Panc1 (cell line): ENCODE results near the gene EHBP1L1. TPM values are rescaled to one million over a fixed set of nuclear protein-coding genes. Genes with fewer than 3 reads are reported as not detected.

Experiments
- ATAC-seq: fragments of 200-7000 bp; cut with Tn5 transposase; 2 replicates; pipeline ENCODE4 v1.9.1; 2020; ENCODE audit warnings: mild to moderate bottlenecking, moderate library complexity
- BruUV-seq: library from RNA; stranded (reverse); fragments of 400-500 nt; replicated peaks from 2 replicates; lab custom pipeline; 2021; lab: Mats Ljungman, UMichigan
- CTCF ChIA-PET: fragments of 300-600 bp; sonication (Branson Sonifier 250); formaldehyde crosslinking; loops from one replicate; lab custom pipeline; 2022; ENCODE audit warnings: antibody characterized with exemption; lab: Charles Lee
- POLR2A ChIA-PET: fragments of 300-600 bp; sonication (Branson Sonifier 250); formaldehyde crosslinking; loops from one replicate; lab custom pipeline; 2022; ENCODE audit warnings: antibody characterized with exemption; lab: Charles Lee
- DNase-seq: peaks from one replicate; pipeline ENCODE4 v3.0.0-alpha.2; 2010; ENCODE audit warnings: low read depth, low spot score
- H3K27ac ChIP-seq: 2 replicates; pipeline ENCODE4 v1.5.1; 2011; ENCODE audit warnings: mild to moderate bottlenecking, low read length, inconsistent platforms
- H3K27me3 ChIP-seq: fragments of 200-500 bp; sonication (Bioruptor generic); 2 replicates; pipeline ENCODE4 v1.6.0; 2014; ENCODE audit warnings: low read length, inconsistent platforms; ENCODE audit not compliant: control insufficient read depth, insufficient read depth
- H3K36me3 ChIP-seq: fragments of 200-500 bp; sonication (Bioruptor generic); 2 replicates; pipeline ENCODE4 v1.5.1; 2014; ENCODE audit warnings: inconsistent platforms, mild to moderate bottlenecking, low read length, moderate library complexity; ENCODE audit not compliant: control insufficient read depth, insufficient read depth
- H3K4me1 ChIP-seq: 2 replicates; pipeline ENCODE4 v1.5.1; 2011; ENCODE audit warnings: inconsistent platforms, mild to moderate bottlenecking, low read length, moderate library complexity; ENCODE audit not compliant: control insufficient read depth, insufficient read depth
- H3K4me3 ChIP-seq, 2 experiments: 2 replicates each; pipeline ENCODE4 v1.5.1; 2011 to 2012; ENCODE audit warnings: low read depth in 2 of 2, low read length in 2 of 2, mild to moderate bottlenecking in 2 of 2, inconsistent platforms in 1 of 2, moderate library complexity in 1 of 2
- H3K9me3 ChIP-seq: fragments of 200-500 bp; sonication (Bioruptor generic); 2 replicates; pipeline ENCODE4 v1.5.1; 2014; ENCODE audit warnings: low read depth, mild to moderate bottlenecking, inconsistent platforms, low read length, moderate library complexity; ENCODE audit not compliant: control insufficient read depth, insufficient read depth
- CTCF ChIP-seq: fragments of 450-650 bp; IDR thresholded peaks from 2 replicates; pipeline ENCODE4 v1.5.1; 2017; ENCODE audit warnings: mild to moderate bottlenecking
- POLR2AphosphoS5 ChIP-seq: IDR thresholded peaks from 2 replicates; pipeline ENCODE4 v1.6.1; 2012; ENCODE audit warnings: mild to moderate bottlenecking, low read depth, low read length, moderate library complexity
- REST ChIP-seq, 2 experiments: IDR thresholded peaks; 2 replicates each; pipeline ENCODE4 v1.6.1; 2011 to 2012; ENCODE audit warnings: low read depth in 2 of 2, control low read depth in 1 of 2, low read length in 1 of 2, mild to moderate bottlenecking in 1 of 2, moderate library complexity in 1 of 2; ENCODE audit not compliant: insufficient read depth in 1 of 2
- SIN3A ChIP-seq: IDR thresholded peaks from 2 replicates; pipeline ENCODE4 v1.6.1; 2012; ENCODE audit warnings: low read depth, mild to moderate bottlenecking, low read length, moderate library complexity, borderline replicate concordance; ENCODE audit not compliant: insufficient read depth
- TCF7L2 ChIP-seq: IDR thresholded peaks from 2 replicates; pipeline ENCODE4 v1.6.1; 2011; ENCODE audit warnings: mild to moderate bottlenecking, low read depth, low read length, inconsistent platforms
- in situ Hi-C: cut with HindIII; loops from 2 replicates; pipeline ENCODE4 v1.10.0; 2016; ENCODE audit warnings: low sequenced_read_pairs, low pct_unique_long_range_greater_than_20kb
- intact Hi-C: fragments of 100-400 bp; cut with micrococcal nuclease; formaldehyde crosslinking; loops from one replicate; pipeline ENCODE4 v1.10.0; 2022; ENCODE audit not compliant: unreplicated experiment
- total RNA-seq: library from RNA; stranded (reverse); gene quantifications from one replicate; pipeline ENCODE4 v1.2.1, GENCODE V29; 2021; ENCODE audit not compliant: unreplicated experiment

Gene EHBP1L1
- total RNA-seq, 1 experiment from 2014 or later: 108 TPM

DNA sequence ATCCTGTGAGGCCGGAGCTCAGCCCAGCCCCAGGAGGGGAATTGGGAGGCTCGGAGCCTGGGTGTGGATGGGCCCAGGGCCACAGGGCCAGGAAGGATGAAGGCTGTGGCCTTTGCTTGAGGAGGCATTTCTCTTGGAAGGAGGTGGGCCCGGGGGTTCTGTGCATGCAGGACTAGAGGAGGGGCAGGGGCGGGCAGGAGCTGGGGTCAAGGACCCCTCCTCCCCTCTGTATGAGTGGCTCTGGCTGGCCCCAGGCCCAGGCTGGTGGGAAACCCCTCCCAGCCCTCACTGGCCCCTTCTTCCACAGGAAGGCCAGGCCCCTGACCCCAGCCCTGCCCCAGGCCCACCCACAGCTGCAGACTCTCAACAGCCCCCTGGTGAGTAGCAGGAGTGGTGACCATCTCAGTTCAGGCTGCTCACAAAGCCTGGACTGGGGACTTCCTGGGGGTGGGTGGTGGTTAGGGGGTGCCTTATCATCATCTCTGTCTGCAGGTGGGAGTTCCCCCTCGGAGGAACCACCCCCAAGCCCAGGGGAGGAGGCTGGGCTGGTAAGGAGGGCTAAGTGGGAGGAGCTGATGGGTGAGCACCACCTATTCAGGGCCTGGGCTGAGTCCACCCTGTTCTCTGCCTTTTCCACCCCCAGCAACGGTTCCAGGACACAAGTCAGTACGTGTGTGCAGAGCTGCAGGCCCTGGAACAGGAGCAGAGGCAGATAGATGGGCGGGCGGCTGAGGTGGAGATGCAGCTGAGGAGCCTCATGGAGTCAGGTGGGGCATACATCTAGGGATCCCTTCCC is 13.8 kb downstream of the EHBP1L1 start:
- no peaks in the 10 kb centered on the region for H3K9me3 ChIP-seq
- H3K36me3 ChIP-seq: peaks cover 6% of the 10 kb centered on the region
- in situ Hi-C loops: no loop called here
- H3K27ac ChIP-seq: no peak overlapping the region
- no TSS peak for BruUV-seq
- TF ChIP-seq CTCF: no peak
- no peak for TF ChIP-seq SIN3A
- no peak for TF ChIP-seq POLR2AphosphoS5
- TF ChIP-seq TCF7L2: no peak
- no peak for TF ChIP-seq REST (IDR thresholded peaks at IDR 0.05; ENCODE audit: insufficient read depth in 1 of 2, low read depth in 2 of 2, low read length in 1 of 2)
- H3K4me1 ChIP-seq: peaks cover 17% of the 10 kb centered on the region
- intact Hi-C loops: no loop called here
- H3K4me3 ChIP-seq: no peak overlapping the region
- ATAC-seq: no peak
- POLR2A ChIA-PET: interaction anchor here (0.5 kb wide), 1 partner anchor 15 kb away, joined by 5 read pairs; no protein-coding TSS in a partner anchor
- H3K27me3 ChIP-seq: no peaks in the 10 kb centered on the region
- no peak for DNase-seq
- CTCF ChIA-PET: interaction anchor here (0.5 kb wide), 1 partner anchor 71 kb away, joined by 11 read pairs; no protein-coding TSS in a partner anchor

- BruUV-seq: no TSS peak
- in situ Hi-C loops (no loop called here), intact Hi-C loops (no loop called here)
- Histone ChIP-seq H3K4me1 (peaks cover 21% of the 10 kb centered on the region), H3K27me3 (no peaks in the 10 kb centered on the region), H3K27ac (no peak overlapping the region), H3K36me3 (peaks cover 6% of the 10 kb centered on the region), H3K4me3 (no peak overlapping the region), H3K9me3 (no peaks in the 10 kb centered on the region)
- CTCF ChIA-PET: no interaction called here
- no peak for DNase-seq
- POLR2A ChIA-PET: interaction anchor here (0.5 kb wide), 1 partner anchor 14 kb away, joined by 5 read pairs; no protein-coding TSS in a partner anchor
- ATAC-seq: no peak
- TF ChIP-seq POLR2AphosphoS5: no peak
- TF ChIP-seq SIN3A: no peak
- TF ChIP-seq CTCF: no peak
- TF ChIP-seq TCF7L2: no peak
- no peak for TF ChIP-seq REST (IDR thresholded peaks at IDR 0.05; ENCODE audit: insufficient read depth in 1 of 2, low read depth in 2 of 2, low read length in 1 of 2)
These were observed 14.4 kb downstream of the EHBP1L1 start for GRCh38 chr11:65590240-65590738.
